NCI-H2227 treated with DMSO at 0.1 percent for 48 hours (cell line): ENCODE measurements around the gene NFATC2.

Source experiments
- DNase-seq: peaks from one replicate; lab custom pipeline; 2025; lab: John Stamatoyannopoulos, UW

NFATC2 gene

DNA sequence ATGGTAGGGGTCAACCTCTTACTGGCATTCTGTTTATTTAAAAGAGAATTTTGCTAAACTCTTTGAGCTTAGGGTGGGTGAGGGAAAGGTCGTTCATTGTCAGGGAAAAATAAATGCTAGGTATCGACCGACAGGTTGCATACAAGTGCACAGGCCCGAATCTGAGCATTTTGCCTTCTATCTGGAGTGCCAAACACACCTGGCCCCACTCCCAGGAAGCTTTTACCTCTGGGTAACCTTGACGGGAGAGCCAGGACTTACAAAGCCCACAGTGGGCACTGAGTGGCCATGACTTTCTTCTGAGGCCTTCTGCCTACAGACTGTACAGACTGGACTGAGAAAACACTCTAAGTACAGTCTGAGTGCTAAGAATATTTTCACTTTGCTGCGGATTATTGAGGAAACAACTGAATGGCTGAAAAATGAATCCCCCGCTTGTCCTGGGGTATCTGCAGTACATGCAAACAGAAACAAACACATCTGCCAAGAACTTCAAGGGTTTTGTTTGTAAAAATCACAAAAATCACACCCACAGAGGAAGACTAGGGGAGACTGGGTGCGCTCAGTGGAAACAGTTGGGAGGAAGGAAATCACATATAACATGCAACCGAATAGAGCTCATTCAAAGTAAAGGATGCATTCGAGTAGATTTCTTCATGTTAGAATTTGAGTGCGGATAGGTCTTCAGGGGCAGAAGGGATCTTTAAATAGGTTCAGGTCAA is 152.8 kb downstream of the NFATC2 start:
- no peak for DNase-seq

- DNase-seq: no peak
These were observed 153.6 kb downstream of the NFATC2 start for GRCh38 chr20:51388756-51389542.

DNA sequence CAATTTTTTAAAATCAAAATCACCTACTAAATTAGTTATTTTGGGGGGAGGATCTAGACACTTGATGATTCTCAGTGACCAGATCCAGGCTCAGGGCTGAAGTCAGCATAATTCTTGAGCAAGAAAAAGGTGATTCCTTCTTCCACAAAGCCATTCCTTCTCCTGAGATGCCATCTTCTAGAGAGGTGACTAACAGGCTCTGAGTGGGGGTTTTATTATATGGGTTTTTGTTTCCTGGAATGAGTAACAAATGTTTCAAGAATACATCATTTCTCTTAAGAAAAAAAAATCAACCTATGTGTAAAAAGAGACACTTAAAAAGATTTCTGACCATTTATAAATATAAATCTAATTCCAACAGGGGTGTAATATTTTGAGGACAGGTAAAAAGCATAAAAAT is 154.3 kb downstream of the NFATC2 start:
- no peak for DNase-seq

GRCh38 chr20:51387125-51387875 is 155.2 kb downstream of the NFATC2 start:
- DNase-seq: no peak

GRCh38 chr20:51386586-51386985 is 155.9 kb downstream of the NFATC2 start:
- no peak for DNase-seq

- no peak for DNase-seq
These were observed 156.6 kb downstream of the NFATC2 start for GRCh38 chr20:51385646-51386530.

DNA sequence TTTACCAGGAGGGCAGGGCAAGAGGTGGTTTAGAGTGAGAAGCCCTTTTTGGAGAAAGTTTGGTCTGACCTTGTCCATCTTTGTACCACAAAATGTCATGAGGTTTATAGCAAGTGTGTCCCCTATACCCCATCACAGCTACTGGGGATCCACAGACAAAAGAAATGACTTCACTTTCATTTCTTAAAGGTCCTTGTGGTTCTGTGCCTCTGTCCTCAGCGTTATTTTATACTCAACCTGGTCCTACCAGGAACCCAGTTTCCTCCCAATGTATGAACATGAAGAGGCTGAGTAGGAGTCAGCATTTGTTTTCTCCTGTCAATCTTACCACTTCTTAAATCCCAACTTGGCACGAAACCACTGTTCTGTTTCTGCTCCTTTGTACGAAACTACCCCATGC is 157.6 kb downstream of the NFATC2 start:
- no peak for DNase-seq

DNA sequence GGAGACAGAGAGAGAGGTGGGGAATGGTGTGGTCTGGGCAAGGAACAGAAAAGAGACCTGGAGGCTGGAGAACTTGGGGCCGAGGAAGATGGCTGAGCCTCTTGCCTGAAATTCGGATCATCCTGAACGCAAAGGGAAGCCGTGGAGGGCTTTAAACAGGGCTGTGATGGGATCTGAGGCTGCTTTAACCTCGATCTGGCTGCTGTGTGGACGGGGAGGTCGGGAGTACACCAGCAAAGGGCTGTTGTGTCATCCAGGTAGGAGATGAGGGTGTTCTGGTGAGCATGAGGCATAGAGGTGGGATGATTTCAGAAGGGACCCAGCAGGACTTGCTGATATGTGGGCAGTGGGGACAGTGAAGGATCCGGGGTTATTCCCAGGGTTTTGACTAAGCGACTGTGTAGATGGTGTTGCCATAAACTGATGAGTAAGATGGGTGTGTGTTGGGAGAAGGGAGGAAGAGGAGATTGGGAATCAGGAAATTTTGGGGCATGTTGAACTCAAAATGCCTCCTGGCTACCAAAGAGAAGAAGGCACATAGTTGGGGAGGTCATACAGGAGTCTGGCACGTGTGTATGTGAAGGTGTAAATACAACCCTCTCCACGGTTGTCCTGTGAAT is 158.5 kb downstream of the NFATC2 start:
- no peak for DNase-seq

DNA sequence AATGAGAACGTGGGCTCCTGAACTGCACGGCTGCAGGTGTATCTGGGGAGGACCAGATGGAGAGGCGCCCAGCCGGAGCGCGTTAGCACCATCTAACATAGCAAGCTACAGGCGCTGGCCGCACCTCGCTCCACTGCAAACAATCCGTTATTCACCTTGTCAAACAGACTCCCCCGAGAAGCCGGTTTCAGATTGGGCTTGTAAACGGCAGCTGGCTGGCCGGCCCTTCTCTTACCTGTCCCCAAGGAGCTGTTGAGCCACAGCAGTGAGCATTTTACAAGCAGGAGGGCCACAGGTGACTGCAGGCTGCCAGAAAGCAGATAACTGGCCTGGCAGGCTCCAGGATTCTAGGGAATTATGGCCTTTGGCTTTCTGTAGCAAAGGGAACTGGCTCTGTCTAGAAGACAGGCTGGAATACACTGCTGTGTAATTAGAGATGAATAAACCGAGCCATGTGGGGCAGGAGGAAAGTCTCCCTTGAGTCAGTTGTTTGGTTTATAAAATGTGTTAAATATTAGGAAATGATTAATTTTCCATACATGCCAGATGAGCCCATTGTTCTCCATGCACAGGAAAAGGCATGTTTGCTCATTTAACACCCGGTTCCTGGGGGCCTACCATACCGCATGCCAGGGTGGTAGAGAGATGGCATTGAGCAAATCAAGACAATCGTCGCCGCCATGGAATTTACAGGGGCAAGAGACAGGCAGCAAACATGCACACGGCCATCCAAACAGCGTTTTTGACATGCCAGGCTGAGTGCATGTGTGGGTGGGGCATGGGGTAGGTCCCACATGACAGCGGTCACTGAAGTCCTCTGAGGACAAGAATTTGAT is 159.3 kb downstream of the NFATC2 start:
- no peak for DNase-seq

DNA sequence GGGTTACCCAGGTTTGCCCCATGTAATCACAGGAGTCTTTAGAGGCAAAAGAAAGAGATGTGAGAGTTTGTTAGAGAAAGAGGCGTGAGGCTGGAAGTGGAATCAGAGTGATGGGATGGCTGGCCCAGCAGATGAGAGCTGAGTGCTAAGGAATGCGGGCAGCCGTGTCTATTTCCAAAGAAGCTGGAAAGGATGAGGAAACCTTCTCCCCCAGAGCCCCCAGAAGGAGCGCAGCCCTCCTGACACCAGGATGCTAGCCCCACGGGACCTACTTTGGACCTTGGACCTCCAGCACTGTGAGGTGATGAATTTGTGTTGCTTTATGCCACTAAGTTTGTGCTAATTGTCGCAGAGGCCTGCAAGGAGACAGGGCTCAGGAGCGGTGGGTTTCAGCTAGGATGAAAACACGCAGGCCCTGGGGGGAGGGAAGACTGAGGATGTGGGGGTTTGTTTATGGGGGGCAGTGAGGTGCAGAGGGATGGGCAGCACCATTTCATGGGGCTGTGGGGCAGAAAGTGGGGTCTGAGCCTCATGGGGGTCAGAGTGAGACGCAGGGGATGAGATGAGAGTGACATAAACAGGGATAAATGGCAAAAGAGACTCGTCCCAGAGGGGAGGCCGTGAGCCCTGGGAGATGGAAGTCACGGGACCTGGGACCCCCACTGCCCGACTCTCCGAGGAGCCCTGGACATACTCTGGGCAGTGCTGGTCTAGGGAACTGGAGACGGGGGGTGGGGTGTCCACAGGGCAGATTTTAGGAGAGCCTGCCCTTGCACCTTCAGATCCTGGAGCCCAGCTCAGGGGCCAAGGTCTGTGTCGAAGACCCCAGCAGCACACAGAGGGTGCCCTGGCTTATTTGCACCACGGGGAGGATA is 160.2 kb downstream of the NFATC2 start:
- DNase-seq: no peak

DNA sequence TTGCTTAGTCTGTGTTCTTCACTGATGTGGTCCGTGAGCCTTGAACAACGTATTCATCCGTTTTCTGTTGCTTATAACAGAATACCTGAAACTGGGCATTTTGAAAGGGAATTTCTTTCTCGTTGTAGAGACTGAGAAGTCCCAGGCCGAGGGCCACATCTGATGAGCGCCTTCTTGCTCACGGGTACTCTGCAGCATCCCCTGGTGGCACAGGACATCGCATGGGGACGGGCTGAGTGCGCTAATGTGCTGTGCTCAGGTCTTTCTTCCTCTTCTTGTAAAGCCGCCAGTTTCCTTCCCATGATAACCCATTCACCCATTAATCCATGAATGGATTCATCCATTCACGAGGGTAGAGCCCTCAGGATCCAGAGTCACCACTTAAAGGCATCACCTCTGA is 161.0 kb downstream of the NFATC2 start:
- DNase-seq: no peak

DNA sequence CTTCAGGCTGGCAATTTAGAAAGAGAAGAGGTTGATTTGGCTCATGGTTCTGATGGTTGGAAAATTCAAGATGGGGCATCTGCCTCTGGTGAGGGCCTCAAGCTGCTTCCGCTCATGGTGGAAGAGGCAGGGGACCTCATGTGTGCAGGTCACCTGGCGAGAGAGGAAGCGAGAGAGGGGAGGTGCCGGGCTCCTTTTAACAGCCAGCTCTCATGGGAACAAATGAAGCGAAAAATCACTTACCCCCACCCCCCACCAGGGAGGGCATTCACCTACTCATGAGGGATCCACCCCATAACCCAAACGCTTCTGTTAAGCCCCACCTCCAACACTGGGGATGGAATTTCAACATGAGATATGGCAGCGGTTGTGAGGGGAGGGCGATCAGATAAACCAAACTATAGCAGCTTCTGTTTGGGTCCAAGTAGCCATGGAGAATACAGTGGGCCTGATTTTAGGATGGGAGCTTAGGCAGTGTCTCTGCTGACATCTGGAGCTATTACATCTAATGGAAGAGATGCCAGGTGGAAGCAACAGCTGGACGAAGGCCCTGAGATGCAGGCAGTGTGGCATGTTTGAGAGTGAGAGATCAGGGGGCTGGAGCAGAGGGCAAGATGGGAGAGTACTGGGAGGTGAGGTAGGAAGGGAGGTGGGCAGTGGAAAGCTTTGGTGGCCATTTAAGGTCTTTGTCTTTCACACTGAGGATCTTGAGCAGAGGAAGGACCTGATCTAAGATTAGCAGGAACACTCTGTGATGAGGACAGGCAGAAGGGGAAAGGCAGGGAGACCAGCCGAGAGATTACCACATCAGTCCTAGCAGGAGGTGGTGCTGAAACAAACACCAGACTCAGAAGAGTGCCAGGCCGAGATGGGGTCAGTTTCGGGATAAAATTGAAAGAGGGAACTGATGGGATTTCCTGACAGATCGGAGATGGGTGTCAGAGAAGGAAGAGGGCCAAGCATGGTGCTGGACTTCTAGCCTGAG is 161.8 kb downstream of the NFATC2 start:
- no peak for DNase-seq

GRCh38 chr20:51379601-51380341 is 162.7 kb downstream of the NFATC2 start:
- DNase-seq: no peak

- DNase-seq: no peak
These were observed 164.2 kb downstream of the NFATC2 start for GRCh38 chr20:51378171-51378928.

DNA sequence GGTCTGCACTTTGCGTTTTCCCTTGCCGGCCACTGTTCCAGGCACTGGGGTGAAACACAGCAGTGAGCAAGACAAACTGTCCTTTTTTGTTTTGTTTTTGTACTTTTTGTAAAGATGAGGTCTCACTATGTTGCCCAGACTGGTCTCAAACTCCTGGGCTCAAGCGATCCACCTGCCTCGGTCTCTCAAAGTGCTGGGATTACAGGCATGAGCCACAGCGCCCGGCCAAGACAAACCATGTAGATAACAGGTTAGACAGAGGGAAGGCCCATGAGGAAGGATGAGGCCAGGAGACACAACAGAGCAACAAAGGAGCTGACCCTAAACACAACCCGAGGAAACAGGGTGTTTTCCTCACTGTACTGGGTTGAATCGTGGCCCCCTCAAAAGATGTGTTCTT is 165.4 kb downstream of the NFATC2 start:
- no peak for DNase-seq

DNA sequence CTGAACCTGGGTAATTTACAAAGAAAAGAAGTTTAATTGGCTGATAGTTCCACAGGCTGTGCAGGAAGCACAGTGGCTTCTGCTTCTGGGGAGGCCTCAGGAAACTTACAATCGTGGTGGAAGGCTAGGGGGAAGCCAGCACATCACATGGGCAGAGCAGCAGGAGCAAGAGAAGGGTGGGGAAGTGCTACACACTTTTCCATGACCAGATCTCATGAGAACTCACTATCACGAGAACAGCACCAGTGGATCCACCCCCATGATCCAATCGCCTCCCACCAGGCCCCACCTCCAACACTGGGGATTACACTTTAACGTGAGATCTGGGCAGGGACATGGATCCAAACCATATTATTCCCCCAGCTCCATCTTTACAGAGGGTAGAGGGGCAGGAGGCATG is 166.4 kb downstream of the NFATC2 start:
- no peak for DNase-seq

DNA sequence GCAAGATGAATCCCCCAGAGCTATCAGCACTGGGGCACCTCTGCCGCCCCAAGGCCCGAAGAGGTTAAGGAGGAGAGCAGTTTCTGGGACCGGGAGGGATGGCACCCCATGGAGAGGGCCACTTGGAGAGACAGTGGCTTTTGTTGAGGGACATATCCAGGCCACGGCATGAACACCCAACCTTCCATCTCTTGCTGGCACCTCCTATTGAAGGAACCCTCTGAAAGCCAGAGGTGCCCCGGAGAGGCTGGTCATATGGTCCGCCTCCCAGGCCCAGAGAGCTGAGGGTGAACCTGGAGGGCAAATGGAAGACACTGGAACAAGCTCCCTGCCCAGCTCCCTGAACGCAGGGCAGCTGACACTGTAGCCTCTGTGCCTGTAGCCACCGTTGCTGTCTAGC is 167.0 kb downstream of the NFATC2 start:
- DNase-seq: no peak
